Choroid plexus epithelial cell (primary cell): ENCODE results near the gene RANBP1.

Experiments used
- DNase-seq: peaks from one replicate; pipeline ENCODE4 v3.0.0-alpha.2; 2010; ENCODE audit warnings: low read depth
- H3K4me3 ChIP-seq: 2 replicates; pipeline ENCODE4 v1.5.1; 2011; ENCODE audit warnings: low read depth, mild to moderate bottlenecking, control low read depth, low read length, moderate library complexity
- TF ChIP-seq, protein P1 (sequence below): conservative IDR thresholded peaks from 2 replicates; pipeline ENCODE4 v1.5.1; 2011; ENCODE audit warnings: low read depth, mild to moderate bottlenecking, control low read depth, inconsistent platforms, low read length, moderate library complexity

RANBP1 gene

GRCh38 chr22:20089226-20089976 is 26.5 kb upstream of the RANBP1 start:
- DNase-seq, result no peak
- H3K4me3 ChIP-seq, result no peak overlapping the region
- TF ChIP-seq, protein P1, sequence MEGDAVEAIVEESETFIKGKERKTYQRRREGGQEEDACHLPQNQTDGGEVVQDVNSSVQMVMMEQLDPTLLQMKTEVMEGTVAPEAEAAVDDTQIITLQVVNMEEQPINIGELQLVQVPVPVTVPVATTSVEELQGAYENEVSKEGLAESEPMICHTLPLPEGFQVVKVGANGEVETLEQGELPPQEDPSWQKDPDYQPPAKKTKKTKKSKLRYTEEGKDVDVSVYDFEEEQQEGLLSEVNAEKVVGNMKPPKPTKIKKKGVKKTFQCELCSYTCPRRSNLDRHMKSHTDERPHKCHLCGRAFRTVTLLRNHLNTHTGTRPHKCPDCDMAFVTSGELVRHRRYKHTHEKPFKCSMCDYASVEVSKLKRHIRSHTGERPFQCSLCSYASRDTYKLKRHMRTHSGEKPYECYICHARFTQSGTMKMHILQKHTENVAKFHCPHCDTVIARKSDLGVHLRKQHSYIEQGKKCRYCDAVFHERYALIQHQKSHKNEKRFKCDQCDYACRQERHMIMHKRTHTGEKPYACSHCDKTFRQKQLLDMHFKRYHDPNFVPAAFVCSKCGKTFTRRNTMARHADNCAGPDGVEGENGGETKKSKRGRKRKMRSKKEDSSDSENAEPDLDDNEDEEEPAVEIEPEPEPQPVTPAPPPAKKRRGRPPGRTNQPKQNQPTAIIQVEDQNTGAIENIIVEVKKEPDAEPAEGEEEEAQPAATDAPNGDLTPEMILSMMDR, result no peak

- DNase-seq, result no peak
- TF ChIP-seq, protein P1, result no peak
- no peak overlapping the region for H3K4me3 ChIP-seq
Observed at GRCh38 chr22:20089977-20090729, 25.8 kb upstream of the RANBP1 start.

GRCh38 chr22:20090730-20091240 is 25.1 kb upstream of the RANBP1 start:
- no peak for DNase-seq
- no peak overlapping the region for H3K4me3 ChIP-seq
- TF ChIP-seq, protein P1, result no peak

DNA sequence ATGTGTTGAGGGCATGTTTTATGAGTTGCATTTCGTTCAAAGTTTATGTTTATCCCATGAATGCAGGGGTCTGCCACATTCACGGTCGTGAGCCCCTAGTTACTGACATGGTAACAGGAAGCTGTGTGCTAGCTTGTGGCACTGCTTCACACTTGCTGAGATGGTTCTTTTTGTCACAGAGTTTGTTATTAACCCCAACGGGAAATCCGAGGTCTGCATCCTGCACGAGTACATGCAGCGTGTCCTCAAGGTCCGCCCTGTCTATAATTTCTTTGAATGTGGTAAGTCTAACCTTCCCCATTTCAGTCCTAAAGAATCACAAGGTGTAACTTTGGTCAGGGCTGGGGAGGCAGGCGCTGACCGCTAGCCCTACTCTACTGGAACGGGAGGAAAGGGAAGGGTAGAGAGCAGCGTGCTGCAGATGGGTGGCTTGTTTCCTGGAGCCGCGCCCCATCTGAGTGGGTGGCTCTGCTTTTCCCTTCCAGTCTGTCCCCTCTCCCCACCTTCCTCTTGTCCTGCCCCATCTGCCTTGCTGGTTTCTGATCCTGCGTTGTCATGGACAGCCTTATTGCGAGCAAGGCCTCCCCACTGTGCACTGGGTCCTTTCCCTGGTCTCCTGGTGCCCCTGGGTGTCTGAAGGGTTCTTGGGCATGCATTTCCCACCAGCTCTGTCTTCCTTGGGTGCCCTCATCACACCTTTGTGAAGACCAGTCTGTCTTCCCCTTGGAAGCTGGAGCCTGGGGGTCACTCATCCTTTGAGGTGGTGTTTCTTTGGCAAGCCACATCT is 24.0 kb upstream of the RANBP1 start:
- TF ChIP-seq, protein P1, result no peak
- no peak overlapping the region for H3K4me3 ChIP-seq
- no peak for DNase-seq

DNA sequence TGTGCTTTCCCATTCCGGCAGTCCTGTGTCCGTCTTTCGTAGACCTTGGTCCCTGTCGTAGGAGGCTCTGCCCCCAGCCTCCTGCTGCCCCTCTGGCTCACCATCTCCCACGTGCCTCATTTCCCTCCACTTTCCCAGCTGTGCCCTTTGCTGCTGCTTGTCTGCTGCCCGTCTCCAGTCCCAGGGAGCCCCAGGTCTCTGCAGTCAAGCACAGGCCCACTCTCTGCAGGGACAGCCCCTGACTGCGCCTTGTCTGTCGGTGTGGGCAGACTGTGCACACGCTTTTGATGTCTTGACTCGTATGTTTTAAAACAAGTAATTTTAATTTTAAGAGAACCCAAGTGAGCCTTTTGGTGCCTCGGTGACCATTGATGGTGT is 23.4 kb upstream of the RANBP1 start:
- TF ChIP-seq, protein P1, result no peak
- DNase-seq, result no peak
- no peak overlapping the region for H3K4me3 ChIP-seq

DNA sequence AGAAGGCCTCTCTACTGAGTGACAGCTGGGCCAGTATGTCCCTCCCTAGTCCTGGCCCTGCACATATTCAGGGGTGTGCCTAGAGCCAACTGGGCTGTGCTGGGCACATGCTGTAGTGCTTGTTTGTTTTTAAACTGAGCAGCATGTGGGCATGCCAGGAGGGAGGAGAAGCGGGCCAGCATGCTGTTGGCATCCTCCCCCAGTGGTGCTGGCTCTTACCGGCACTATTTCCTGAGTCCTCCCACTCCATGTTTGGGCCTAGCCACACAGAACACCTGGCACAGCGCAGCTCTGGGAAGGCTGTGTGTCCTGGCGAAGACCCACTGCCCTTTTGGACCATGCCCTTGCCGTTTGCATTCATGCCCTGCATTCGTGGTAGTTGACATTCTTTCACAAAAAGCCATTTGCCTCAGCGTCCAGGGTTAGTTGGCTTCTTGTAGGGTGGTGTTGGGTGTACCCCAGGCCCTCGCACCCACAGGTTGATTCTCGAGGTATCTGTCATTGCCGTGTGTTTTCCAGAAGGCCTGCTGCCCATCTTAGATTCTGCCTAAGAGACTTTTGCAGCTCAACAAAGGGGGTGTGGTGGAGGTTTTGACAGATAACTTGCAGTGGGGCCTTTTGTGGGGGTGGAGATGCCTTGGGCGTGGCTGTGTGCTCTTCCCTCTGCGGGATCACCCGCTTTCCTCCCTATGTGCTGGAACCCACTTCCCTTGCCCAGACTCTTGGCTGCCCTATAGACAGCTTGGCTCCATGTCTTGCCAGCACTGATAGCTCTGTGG is 22.3 kb upstream of the RANBP1 start:
- DNase-seq, result no peak
- TF ChIP-seq, protein P1, result no peak
- H3K4me3 ChIP-seq, result no peak overlapping the region
